ENCODE measurements around the gene RABGAP1L. TPM values are rescaled to one million over a fixed set of nuclear protein-coding genes. Genes with fewer than 3 reads are reported as not detected.

Gene RABGAP1L
- total and polyA plus RNA-seq, 12 donors, result 13.0 to 167 (median 109) TPM

DNA sequence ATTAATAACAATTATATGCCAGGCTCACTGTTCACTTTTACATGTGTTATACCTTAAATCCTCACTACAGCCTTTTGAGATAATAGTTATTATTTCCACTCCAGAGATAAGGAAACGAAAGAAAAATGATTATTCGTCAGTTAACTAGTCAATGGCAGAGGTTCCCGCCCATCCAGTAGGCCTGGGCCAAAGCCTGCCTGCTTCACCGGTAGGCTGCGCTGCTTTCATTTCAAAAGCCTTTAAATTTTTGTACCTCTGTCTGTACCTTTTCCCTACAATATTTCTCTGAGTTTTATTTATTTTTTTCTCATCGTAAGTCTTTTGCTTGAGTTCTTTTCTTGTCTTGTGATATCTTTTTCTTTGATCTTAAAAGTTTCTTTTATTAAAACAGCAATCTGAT lies 292.1 kb downstream of the RABGAP1L start:
- Histone ChIP-seq H3K4me1 (peaks cover 0 to 19% (median 2%) of the 10 kb centered on the region in 9 donors), H3K27ac (no peak overlapping the region), H3K36me3 (no peaks in the 10 kb centered on the region), H3K9me3 (no peaks in the 10 kb centered on the region), H3K27me3 (no peaks in the 10 kb centered on the region), H3K4me3 (no peak overlapping the region)
- TF ChIP-seq, protein P1, sequence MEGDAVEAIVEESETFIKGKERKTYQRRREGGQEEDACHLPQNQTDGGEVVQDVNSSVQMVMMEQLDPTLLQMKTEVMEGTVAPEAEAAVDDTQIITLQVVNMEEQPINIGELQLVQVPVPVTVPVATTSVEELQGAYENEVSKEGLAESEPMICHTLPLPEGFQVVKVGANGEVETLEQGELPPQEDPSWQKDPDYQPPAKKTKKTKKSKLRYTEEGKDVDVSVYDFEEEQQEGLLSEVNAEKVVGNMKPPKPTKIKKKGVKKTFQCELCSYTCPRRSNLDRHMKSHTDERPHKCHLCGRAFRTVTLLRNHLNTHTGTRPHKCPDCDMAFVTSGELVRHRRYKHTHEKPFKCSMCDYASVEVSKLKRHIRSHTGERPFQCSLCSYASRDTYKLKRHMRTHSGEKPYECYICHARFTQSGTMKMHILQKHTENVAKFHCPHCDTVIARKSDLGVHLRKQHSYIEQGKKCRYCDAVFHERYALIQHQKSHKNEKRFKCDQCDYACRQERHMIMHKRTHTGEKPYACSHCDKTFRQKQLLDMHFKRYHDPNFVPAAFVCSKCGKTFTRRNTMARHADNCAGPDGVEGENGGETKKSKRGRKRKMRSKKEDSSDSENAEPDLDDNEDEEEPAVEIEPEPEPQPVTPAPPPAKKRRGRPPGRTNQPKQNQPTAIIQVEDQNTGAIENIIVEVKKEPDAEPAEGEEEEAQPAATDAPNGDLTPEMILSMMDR (IDR thresholded peaks at IDR 0.05), result no peak
- 87 to 91% methylated on average over 6 of the region's 6 CpGs for WGBS, 2 donors
- DNase-seq (no peak), ATAC-seq (no peak)
- intact Hi-C loops (cut with DNase I), result no loop called here

GRCh38 chr1:174465855-174466254 lies 306.5 kb downstream of the RABGAP1L start:
- TF ChIP-seq, protein P1 (IDR thresholded peaks at IDR 0.05), result no peak
- Histone ChIP-seq H3K27me3 (no peaks in the 10 kb centered on the region), H3K9me3 (peaks cover 0 to 5% (median 0%) of the 10 kb centered on the region in 11 donors), H3K4me3 (no peak overlapping the region), H3K4me1 (peaks cover 0 to 18% (median 0%) of the 10 kb centered on the region in 9 donors), H3K27ac (no peak overlapping the region), H3K36me3 (no peaks in the 10 kb centered on the region)
- DNase-seq, result no peak
- ATAC-seq, result peak in 1 of 8 donors; percentile 51
- intact Hi-C loops (cut with DNase I), result loop anchor here in 1 of 10 donors (10.0 kb wide), 1 partner anchor 49 kb away; no protein-coding TSS in a partner anchor
- 96 to 98% methylated on average over 2 of the region's 2 CpGs for WGBS, 2 donors

DNA sequence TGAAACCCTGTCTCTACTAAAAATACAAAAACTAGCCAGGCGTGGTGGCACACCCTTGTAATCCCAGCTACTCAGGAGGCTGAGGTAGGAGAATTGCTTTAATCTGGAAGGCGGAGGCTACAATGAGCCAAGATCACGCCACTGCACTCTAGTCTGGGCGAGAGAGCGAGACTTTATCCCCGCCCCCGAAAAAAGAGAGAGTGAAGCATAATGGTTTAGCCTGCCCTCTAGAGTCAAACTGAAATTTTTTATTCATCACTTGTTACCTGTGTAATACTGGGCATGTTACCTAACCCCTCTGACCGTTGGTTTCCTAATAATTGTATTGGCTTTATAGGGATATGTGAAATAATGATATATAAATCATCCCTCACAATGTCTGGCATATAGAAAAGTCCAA lies 307.3 kb downstream of the RABGAP1L start:
- WGBS, 2 donors, result 97 to 98% methylated on average over 8 of the region's 8 CpGs
- intact Hi-C loops (cut with DNase I), result loop anchor here in 1 of 10 donors (10.0 kb wide), 1 partner anchor 48 kb away; no protein-coding TSS in a partner anchor
- ATAC-seq (no peak), DNase-seq (no peak)
- Histone ChIP-seq H3K27ac (no peak overlapping the region), H3K4me3 (no peak overlapping the region), H3K9me3 (peaks cover 0 to 5% (median 0%) of the 10 kb centered on the region in 11 donors), H3K36me3 (no peaks in the 10 kb centered on the region), H3K27me3 (no peaks in the 10 kb centered on the region), H3K4me1 (peaks cover 0 to 18% (median 0%) of the 10 kb centered on the region in 9 donors)
- TF ChIP-seq, protein P1 (IDR thresholded peaks at IDR 0.05), result no peak

- Histone ChIP-seq H3K36me3 (no peaks in the 10 kb centered on the region), H3K27ac (no peak overlapping the region), H3K4me1 (peaks cover 0 to 18% (median 0%) of the 10 kb centered on the region in 9 donors), H3K4me3 (no peak overlapping the region), H3K27me3 (no peaks in the 10 kb centered on the region), H3K9me3 (no peaks in the 10 kb centered on the region)
- ATAC-seq (no peak), DNase-seq (no peak)
- intact Hi-C loops (cut with DNase I), result loop anchor here in 1 of 10 donors (10.0 kb wide), 1 partner anchor 46 kb away; no protein-coding TSS in a partner anchor
- TF ChIP-seq, protein P1 (IDR thresholded peaks at IDR 0.05), result no peak
- WGBS, 2 donors, result 63 to 66% methylated on average over 2 of the region's 2 CpGs
Measured at GRCh38 chr1:174469052-174469451, 309.7 kb downstream of the RABGAP1L start.
